IMR-90 (cell line): ENCODE results near the gene ABCA3. TPM values are rescaled to one million over a fixed set of nuclear protein-coding genes. Genes with fewer than 3 reads are reported as not detected.

Source experiments
- ATAC-seq: fragments of 200-7000 bp; cut with Tn5 transposase; 2 replicates; pipeline ENCODE4 v1.9.1; 2020; ENCODE audit warnings: low read depth, mild to moderate bottlenecking, moderate library complexity
- BruUV-seq: library from RNA; stranded (reverse); fragments of 400-500 nt; replicated peaks from 2 replicates; lab custom pipeline; 2021; lab: Mats Ljungman, UMichigan
- CTCF ChIA-PET: fragments of 300-600 bp; formaldehyde crosslinking; extraction: SDS; loops from one replicate; lab custom pipeline; 2021; ENCODE audit warnings: antibody characterized with exemption; lab: Yijun Ruan, JAX
- POLR2A ChIA-PET: fragments of 300-600 bp; sonication (Branson Sonifier 250); formaldehyde crosslinking; loops from one replicate; lab custom pipeline; 2022; ENCODE audit warnings: antibody characterized with exemption; ENCODE audit not compliant: unreplicated experiment; lab: Charles Lee
- DNase-seq: peaks from one replicate; pipeline ENCODE4 v3.0.0; 2013
- H2AFZ ChIP-seq: replicated peaks from 2 replicates; pipeline ENCODE3; 2013; ENCODE audit warnings: low read length, mild to moderate bottlenecking; ENCODE audit not compliant: poor library complexity
- H2AK5ac ChIP-seq: 2 replicates; pipeline ENCODE4 v1.6.1; 2013; ENCODE audit warnings: low read depth, low read length, inconsistent platforms
- H2AK9ac ChIP-seq: replicated peaks from 2 replicates; pipeline ENCODE3; 2013; ENCODE audit warnings: mild to moderate bottlenecking, low read depth, low read length, moderate library complexity; ENCODE audit not compliant: poor library complexity
- H2BK120ac ChIP-seq: 2 replicates; pipeline ENCODE4 v1.6.1; 2013; ENCODE audit warnings: low read depth, low read length, inconsistent platforms
- H2BK15ac ChIP-seq: 3 replicates; pipeline ENCODE4 v1.6.1; 2013; ENCODE audit warnings: low read depth, low read length, inconsistent platforms
- H2BK20ac ChIP-seq: 2 replicates; pipeline ENCODE4 v1.6.1; 2013; ENCODE audit warnings: low read depth, mild to moderate bottlenecking, inconsistent platforms, low read length, moderate library complexity
- H2BK5ac ChIP-seq: 2 replicates; pipeline ENCODE4 v1.6.1; 2013; ENCODE audit warnings: mild to moderate bottlenecking, low read depth, low read length, inconsistent platforms; ENCODE audit not compliant: poor library complexity, severe bottlenecking
- H3K14ac ChIP-seq: replicated peaks from 2 replicates; pipeline ENCODE4 v1.6.1; 2013; ENCODE audit warnings: low read depth, low read length, inconsistent platforms
- H3K18ac ChIP-seq: 2 replicates; pipeline ENCODE4 v1.6.1; 2013; ENCODE audit warnings: low read depth, low read length, control low read depth
- H3K23ac ChIP-seq: 2 replicates; pipeline ENCODE4 v1.6.1; 2013; ENCODE audit warnings: low read depth, low read length, inconsistent platforms
- H3K27ac ChIP-seq: 2 replicates; pipeline ENCODE4 v1.5.1; 2013; ENCODE audit warnings: mild to moderate bottlenecking, control low read depth, low read length; ENCODE audit not compliant: insufficient read depth
- H3K27me3 ChIP-seq: 2 replicates; pipeline ENCODE4 v1.6.1; 2013; ENCODE audit warnings: low read length; ENCODE audit not compliant: control insufficient read depth, insufficient read depth
- H3K36me3 ChIP-seq: 2 replicates; pipeline ENCODE4 v1.6.1; 2013; ENCODE audit warnings: low read length, mixed read lengths; ENCODE audit not compliant: control insufficient read depth, insufficient read depth
- H3K4ac ChIP-seq: 2 replicates; pipeline ENCODE4 v1.6.1; 2013; ENCODE audit warnings: low read depth, low read length, inconsistent platforms
- H3K4me1 ChIP-seq: 2 replicates; pipeline ENCODE4 v1.6.1; 2013; ENCODE audit warnings: low read length, mixed read lengths; ENCODE audit not compliant: control insufficient read depth, insufficient read depth
- H3K4me2 ChIP-seq: 2 replicates; pipeline ENCODE4 v1.6.1; 2013; ENCODE audit warnings: low read depth, mild to moderate bottlenecking, control low read depth, low read length, moderate library complexity
- H3K4me3 ChIP-seq: 2 replicates; pipeline ENCODE4 v1.5.1; 2013; ENCODE audit warnings: low read depth, mild to moderate bottlenecking, control low read depth, low read length, moderate library complexity; ENCODE audit not compliant: insufficient read depth
- H3K56ac ChIP-seq: 2 replicates; pipeline ENCODE4 v1.6.1; 2013; ENCODE audit warnings: low read length, inconsistent platforms; ENCODE audit not compliant: insufficient read depth; ENCODE audit errors: extremely low read depth
- H3K79me1 ChIP-seq, 2 experiments: 2 replicates each; pipeline ENCODE4 v1.6.1; 2013; ENCODE audit warnings: low read length in 2 of 2, inconsistent platforms in 1 of 2, low read depth in 1 of 2
- H3K9ac ChIP-seq: 2 replicates; pipeline ENCODE4 v1.6.1; 2013; ENCODE audit warnings: low read depth, low read length, control low read depth
- H3K9me1 ChIP-seq: 2 replicates; pipeline ENCODE4 v1.6.1; 2013; ENCODE audit warnings: low read length, inconsistent platforms; ENCODE audit not compliant: insufficient read depth
- H3K9me3 ChIP-seq: 2 replicates; pipeline ENCODE4 v1.6.1; 2013; ENCODE audit warnings: low read length; ENCODE audit not compliant: control insufficient read depth, insufficient read depth
- H4K20me1 ChIP-seq: 2 replicates; pipeline ENCODE4 v1.6.1; 2013; ENCODE audit warnings: low read length, inconsistent platforms; ENCODE audit not compliant: insufficient read depth
- H4K5ac ChIP-seq: 2 replicates; pipeline ENCODE4 v1.6.1; 2013; ENCODE audit warnings: mild to moderate bottlenecking, low read depth, low read length, control low read depth
- H4K8ac ChIP-seq, 2 experiments: 2 replicates each; pipeline ENCODE4 v1.6.1; 2013; ENCODE audit warnings: low read depth in 2 of 2, low read length in 2 of 2, control low read depth in 1 of 2, inconsistent platforms in 1 of 2
- H4K91ac ChIP-seq: 2 replicates; pipeline ENCODE4 v1.6.1; 2013; ENCODE audit warnings: low read depth, low read length, inconsistent platforms; ENCODE audit not compliant: insufficient read depth
- BHLHE40 ChIP-seq: fragments of 150-350 bp; IDR thresholded peaks from 2 replicates; pipeline ENCODE4 v1.6.1; 2016; ENCODE audit warnings: mild to moderate bottlenecking, low read depth, low read length
- CTCF ChIP-seq: conservative IDR thresholded peaks from 2 replicates; pipeline ENCODE4 v1.5.1; 2012; ENCODE audit warnings: mild to moderate bottlenecking, low read depth, low read length, improper control_type of control experiment
- WGBS, 2 experiments: methylation state at CpG; one replicate each; pipeline versions ENCODE4 v1.1.5 to v1.1.7; 2013; ENCODE audit warnings: missing lambda C conversion rate in 2 of 2; ENCODE audit not compliant: insufficient read length in 1 of 2; ENCODE audit errors: extremely low coverage in 2 of 2; 5-methylcytosine and 5-hydroxymethylcytosine counted together
- dilution Hi-C: fragments of 300-500 bp; cut with HindIII; formaldehyde crosslinking; loops from one replicate; pipeline ENCODE4 v1.14.3; 2018; ENCODE audit warnings: low sequenced_read_pairs; ENCODE audit not compliant: unreplicated experiment
- in situ Hi-C: fragments of 300-500 bp; cut with MboI; formaldehyde crosslinking; loops from 3 replicates; pipeline ENCODE4 v1.14.3; 2019; ENCODE audit warnings: low sequenced_read_pairs, inconsistent platforms, mixed read lengths
- intact Hi-C: fragments of 100-400 bp; cut with micrococcal nuclease; formaldehyde crosslinking; loops from 2 replicates; pipeline ENCODE4 v1.10.0; 2022
- polyA plus RNA-seq, 3 experiments: library from polyadenylated mRNA; depleted of rRNA; stranded (reverse); fragments of >200 nt; gene quantifications; 2 replicates each; pipeline ENCODE4 v1.2.3, GENCODE V29; 2012; ENCODE audit warnings: low replicate concordance in 1 of 3
- total RNA-seq: library from RNA; depleted of rRNA; stranded (reverse); fragments of >200 nt; gene quantifications from 2 replicates; pipeline ENCODE4 v1.2.3, GENCODE V29; 2012

Gene ABCA3
- total and polyA plus RNA-seq, 2 of the 4 experiments (the other 2 are of a cell fraction): 0.18 to 0.22 TPM

- intact Hi-C loops (no loop called here), in situ Hi-C loops (loop anchor here (10.0 kb wide), 1 partner anchor 254 kb away; no protein-coding TSS in a partner anchor)
- no TSS peak for BruUV-seq
Measured at GRCh38 chr16:2250652-2251295, 89.8 kb downstream of the ABCA3 start.

More at GRCh38 chr16:2250652-2251295, 89.8 kb downstream of the ABCA3 start:
- peak overlapping the region; percentile 13; the same call in 1 of the 2 replicates for H4K91ac ChIP-seq
- CTCF ChIA-PET: interaction anchor here (0.9 kb wide), 2 partner anchors 9 to 12 kb away, joined by 3 to 4 read pairs; no protein-coding TSS in a partner anchor
- H3K23ac ChIP-seq: peak overlapping the region; percentile 56; the same call in 1 of the 2 replicates
- H3K9ac ChIP-seq: peak overlapping the region; percentile 62
- H3K27ac ChIP-seq: peak overlapping the region; percentile 38
- peak overlapping the region; percentile 70 for H3K4me2 ChIP-seq
- H3K56ac ChIP-seq: peak overlapping the region; percentile 55; the same call in 1 of the 2 replicates
- no peak for DNase-seq
- H2AFZ ChIP-seq: peak overlapping the region; percentile 89
- peak overlapping the region; percentile 29; the same call in 1 of the 2 replicates for H2AK5ac ChIP-seq
- no peaks in the 10 kb centered on the region for H3K9me3 ChIP-seq
- 0% methylated on average over 18 of the region's 35 CpGs; no CpG with 5 or more reads in 1 of the 2 experiments for WGBS, 2 experiments
- peak overlapping the region; percentile 84 for H2AK9ac ChIP-seq
- no peaks in the 10 kb centered on the region for H3K27me3 ChIP-seq
- peak overlapping the region; percentile 0 for H2BK5ac ChIP-seq
- dilution Hi-C loops: no loop called here
- peak overlapping the region; percentile 60 for H3K14ac ChIP-seq
- H3K18ac ChIP-seq: no peak overlapping the region
- no peak overlapping the region for H2BK120ac ChIP-seq
- peaks cover 16% of the 10 kb centered on the region for H4K20me1 ChIP-seq
- POLR2A ChIA-PET: no interaction called here
- no peak overlapping the region for H2BK20ac ChIP-seq
- TF ChIP-seq BHLHE40 (peak; percentile 12; the same call in 1 of the 2 replicates), CTCF (no peak)
- H3K4ac ChIP-seq: peak overlapping the region; percentile 76
- 0 out of 2 replicates have a peak, but pooled peaks cover 2% of the 10 kb centered on the region for H3K9me1 ChIP-seq
- ATAC-seq: peak; percentile 4
- H3K4me3 ChIP-seq: peak overlapping the region; percentile 52
- peak overlapping the region; percentile 30 for H4K5ac ChIP-seq
- H4K8ac ChIP-seq: peak overlapping the region in 1 of 2 experiments; percentile 55; a peak in 1 of 4 replicates
- H3K79me1 ChIP-seq: peaks cover 18 to 45% of the 10 kb centered on the region in 2 experiments; a peak in 3 of 4 replicates
- H2BK15ac ChIP-seq: no peak overlapping the region
- H3K36me3 ChIP-seq: peaks cover 32% of the 10 kb centered on the region
- peaks cover 9% of the 10 kb centered on the region for H3K4me1 ChIP-seq
